HPDE6-E6E7 (cell line): ENCODE measurements around the gene CERCAM.
"Not testable (repeated sequence)": the region's sequence is repeated elsewhere in the genome, so short reads cannot be mapped to it uniquely, and the experiment has no call there.

Experiments
- DNase-seq: peaks from one replicate; pipeline ENCODE4 v3.0.0; 2011; ENCODE audit warnings: missing footprints; ENCODE audit errors: extremely low spot score

Gene CERCAM

GRCh38 chr9:128392302-128393144 is 28.1 kb upstream of the CERCAM start:
- no peak for DNase-seq

GRCh38 chr9:128393145-128393775 is 27.4 kb upstream of the CERCAM start:
- DNase-seq, result no peak

GRCh38 chr9:128393970-128394369 is 26.7 kb upstream of the CERCAM start:
- DNase-seq, result no peak

DNA sequence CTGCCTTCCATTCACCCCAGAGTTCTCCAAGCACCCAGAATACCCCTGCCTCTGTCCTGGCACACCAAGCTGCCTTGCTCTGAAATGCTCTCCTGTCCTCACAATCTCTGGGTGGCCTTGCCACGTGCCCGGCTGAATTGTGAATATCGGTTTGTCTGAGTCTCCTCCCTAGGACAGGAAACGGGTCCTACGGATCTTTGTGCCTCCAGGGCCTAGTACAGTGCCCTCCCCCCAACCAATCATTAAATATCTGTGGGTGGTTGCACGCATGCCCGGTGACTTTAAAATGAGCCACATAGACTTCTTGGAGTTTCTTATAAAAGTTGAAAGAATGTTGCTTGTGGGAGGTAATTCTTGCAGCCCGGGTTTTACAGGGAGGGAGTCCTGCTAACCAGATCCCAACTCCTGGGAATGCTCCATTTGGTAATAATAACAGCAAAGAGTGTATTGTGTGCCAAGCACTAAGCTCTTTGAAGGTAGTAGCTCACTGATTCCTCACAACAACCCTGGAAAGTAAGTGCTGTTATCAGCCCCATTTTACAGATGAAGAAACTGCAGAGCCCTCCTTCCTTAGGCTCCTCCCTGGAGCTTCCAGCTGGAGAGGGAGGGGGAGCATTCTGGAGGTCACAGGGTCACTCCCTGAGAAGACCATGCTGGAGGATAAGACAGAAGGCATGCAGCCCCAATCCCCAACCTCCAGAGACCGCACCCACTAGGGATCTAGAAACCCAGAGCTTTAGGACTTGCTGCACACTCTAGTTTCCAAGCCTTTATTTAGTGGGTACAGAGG is 26.1 kb upstream of the CERCAM start:
- DNase-seq, result no peak

GRCh38 chr9:128396970-128397613 is 23.6 kb upstream of the CERCAM start:
- DNase-seq, result no peak

DNA sequence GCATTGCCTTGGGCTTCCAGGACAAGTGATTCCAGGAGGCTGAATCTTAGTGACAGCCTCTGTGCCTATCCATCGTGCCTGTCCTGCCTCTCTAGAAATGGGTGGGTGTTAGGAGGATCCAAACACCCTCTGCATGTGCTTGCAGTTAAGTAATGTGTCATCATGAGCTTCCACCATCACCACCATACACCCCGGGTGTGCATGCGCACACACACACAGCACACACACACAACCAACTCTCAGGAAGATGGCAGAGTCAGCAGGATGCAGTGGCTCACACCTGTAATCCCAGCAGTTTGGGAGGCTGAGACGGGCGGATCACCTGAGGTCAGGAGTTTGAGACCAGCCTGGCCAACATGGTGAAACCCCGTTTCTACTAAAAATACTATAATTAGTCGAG is 22.8 kb upstream of the CERCAM start:
- DNase-seq, result no peak

DNA sequence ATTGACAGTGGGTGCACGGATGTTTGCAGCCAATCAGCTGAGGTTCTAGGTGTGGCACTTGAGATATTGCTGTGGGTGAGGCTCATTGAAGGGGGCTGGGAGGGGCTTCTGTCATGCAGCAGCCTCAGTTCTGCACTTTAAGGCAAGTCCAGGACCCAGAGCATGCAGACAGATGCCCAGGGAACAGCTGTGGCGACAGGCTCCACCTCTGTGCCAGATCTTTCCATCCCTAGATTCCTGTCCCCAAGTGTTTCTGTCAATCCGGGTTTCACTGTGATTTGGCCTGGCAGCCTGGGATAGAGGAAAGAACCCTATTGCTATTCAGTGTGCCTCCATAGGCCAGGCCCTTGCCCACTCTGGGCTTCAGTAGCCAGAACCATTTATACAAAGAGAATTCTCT is 20.8 kb upstream of the CERCAM start:
- no peak for DNase-seq

DNA sequence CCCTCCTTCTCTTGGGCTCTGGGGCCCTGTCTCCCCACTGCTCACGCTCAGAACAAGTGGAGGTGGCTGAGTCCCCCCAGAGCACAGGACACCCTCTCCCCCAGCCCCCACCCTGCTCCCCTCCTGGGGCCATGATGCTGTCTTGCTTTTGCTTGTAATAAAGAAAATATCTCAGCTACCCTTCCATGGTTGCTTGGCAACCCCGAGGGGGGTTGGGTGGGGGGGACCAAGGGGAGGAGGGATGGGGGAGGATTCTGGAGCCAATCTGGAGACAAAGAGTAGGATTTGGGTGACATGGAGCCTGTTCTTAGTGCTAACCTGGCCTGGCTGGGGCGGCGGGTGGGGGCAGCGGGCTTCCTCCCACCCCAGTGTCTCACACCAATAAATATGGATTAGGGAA is 16.1 kb upstream of the CERCAM start:
- no peak for DNase-seq

- no peak for DNase-seq
Observed at GRCh38 chr9:128405077-128405779, 15.4 kb upstream of the CERCAM start.

DNA sequence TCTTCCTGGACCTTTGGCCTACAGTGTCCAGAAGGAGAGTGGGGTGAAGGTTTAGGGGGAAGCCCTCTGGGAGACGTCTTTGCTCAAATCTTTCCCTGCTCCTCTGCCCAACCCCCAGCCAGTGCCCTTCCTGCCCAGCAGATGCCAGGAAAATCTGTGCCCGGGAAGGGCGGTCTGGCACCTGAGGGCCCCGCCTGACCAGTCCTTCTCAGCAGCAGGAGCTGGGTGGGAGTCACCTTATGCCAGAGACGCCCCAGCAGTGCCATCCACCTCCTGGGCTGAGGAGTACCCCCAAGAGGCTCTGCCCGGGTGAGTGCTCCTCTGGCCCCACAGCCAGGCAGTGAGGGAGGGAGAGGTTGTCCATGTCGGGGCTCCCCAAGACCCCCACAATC is 14.9 kb upstream of the CERCAM start:
- DNase-seq, result no peak

DNA sequence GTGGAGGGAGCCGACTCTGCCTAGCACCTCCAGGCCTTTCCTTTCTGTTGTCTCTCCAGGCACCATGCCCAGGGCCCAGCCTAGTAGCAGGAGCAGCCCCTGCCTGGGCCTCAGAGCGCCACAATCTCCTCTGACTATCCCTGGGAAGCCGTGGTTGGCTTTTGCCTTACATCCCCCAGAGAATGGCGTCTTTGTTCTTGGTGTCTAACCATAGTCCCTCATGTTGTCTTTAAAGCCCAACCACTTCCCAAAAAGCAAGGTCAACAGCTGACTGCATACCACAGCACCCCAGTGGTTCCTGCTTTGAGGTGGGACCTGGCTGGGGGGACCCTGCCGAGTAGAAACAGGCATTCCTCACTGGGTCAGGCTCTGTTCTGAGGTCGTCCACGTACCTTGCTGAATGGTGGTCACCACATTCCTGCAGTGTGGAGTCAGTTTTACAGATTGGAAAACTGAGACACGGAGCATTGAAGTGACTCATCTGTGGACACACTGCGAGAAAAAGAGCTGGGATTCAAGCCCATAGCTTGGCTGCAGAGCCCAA is 13.7 kb upstream of the CERCAM start:
- no peak for DNase-seq

- DNase-seq, result no peak
Observed at GRCh38 chr9:128408963-128409431, 11.7 kb upstream of the CERCAM start.

DNA sequence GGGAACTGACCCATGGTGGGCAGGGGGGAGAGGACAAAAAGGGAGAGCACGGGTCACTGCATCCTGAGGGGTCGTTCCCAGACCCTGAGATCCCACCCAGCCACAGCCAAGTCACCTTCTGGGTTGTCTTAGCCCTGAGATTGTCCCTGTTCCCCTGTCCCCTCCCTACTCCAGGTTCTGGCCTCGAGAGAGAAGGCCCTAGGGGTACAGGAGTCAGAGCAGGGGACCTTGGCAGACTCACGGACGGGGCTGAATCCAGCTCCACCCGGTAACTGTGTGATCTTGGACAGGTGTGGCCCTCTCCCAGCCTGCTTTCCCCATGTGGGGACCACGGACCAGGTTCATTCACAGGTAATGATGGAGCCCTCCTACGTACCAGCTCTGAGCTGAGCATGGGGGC is 11.2 kb upstream of the CERCAM start:
- DNase-seq, result no peak

GRCh38 chr9:128409978-128410377 is 10.7 kb upstream of the CERCAM start:
- no peak for DNase-seq

- no peak for DNase-seq
Observed at GRCh38 chr9:128411364-128412119, 9.1 kb upstream of the CERCAM start.

GRCh38 chr9:128412120-128412790 is 8.4 kb upstream of the CERCAM start:
- DNase-seq, result no peak

DNA sequence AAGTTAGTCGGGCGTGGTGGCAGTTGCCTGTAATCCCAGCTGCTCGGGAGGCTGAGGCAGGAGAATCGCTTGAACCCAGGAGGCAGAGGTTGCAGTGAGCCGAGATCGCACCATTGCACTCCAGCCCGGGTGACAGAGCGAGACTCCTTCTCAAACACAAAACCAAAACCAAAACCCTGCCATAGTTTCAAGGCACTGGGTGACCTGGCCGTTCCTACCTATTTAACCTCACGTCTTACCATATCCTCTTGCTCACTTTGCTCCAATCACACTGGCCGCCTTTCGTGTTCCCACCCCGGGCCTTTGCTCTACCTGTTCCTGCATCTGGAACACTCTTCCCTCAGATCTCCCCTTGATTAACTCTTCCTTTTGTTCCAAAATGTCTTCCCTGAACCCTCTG is 6.9 kb upstream of the CERCAM start:
- not testable (repeated sequence) for DNase-seq

- no peak for DNase-seq
Observed at GRCh38 chr9:128414461-128414860, 6.2 kb upstream of the CERCAM start.

DNA sequence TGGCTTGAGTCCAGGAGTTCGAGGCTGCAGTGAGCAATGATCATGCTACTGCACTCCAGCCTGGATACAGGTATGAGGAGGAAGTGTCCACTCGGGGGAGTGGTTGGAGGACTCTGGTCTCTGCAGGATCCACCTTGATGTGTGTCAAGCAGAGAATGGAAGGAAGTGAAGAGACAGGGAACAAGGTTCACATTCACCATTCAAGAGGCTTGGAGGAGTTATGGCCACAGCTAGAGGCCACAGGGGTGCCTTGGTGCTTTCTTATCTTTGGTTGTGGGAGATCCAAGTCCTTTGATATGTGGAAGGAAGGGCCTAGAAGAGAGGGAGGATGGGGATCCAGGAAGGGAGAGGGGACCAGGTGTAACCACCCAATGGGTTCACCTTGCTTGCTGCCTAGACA is 5.4 kb upstream of the CERCAM start:
- no peak for DNase-seq

DNA sequence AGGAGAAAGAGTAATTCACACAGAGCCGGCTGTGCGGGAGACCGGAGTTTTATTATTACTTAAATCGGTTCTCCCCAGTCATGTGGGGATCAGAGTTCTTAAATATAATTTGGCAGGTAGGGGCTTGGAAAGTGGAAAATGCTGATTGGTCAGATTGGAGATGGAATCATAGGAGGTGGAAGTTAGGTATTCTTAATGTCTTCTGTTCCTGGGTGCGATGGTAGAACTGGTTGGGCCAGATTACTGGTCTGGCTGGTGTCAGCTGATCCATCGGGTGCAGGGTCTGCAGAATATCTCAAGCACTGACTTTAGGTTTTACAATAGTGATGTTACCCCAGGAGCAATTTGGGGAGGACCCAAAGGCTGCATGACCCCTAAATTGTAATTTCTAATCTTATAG is 4.6 kb upstream of the CERCAM start:
- DNase-seq, result no peak
